H9 (cell line): ENCODE results near the gene BPIFB3. TPM values are rescaled to one million over a fixed set of nuclear protein-coding genes. Genes with fewer than 3 reads are reported as not detected.

Source experiments
- DNase-seq: peaks from one replicate; pipeline ENCODE4 v3.0.0-alpha.2; 2017
- H2AFZ ChIP-seq: one replicate; pipeline ENCODE4 v1.6.1; 2013; ENCODE audit warnings: mild to moderate bottlenecking, low read length, control low read depth, moderate library complexity
- H2AK5ac ChIP-seq: 2 replicates; pipeline ENCODE4 v1.6.1; 2013; ENCODE audit warnings: low read length, control low read depth, mixed read lengths; ENCODE audit not compliant: insufficient read length
- H2BK120ac ChIP-seq: one replicate; pipeline ENCODE4 v1.6.1; 2013; ENCODE audit warnings: low read depth, mild to moderate bottlenecking, low read length, control low read depth, inconsistent platforms; ENCODE audit not compliant: poor library complexity, severe bottlenecking
- H2BK12ac ChIP-seq: 2 replicates; pipeline ENCODE4 v1.6.1; 2013; ENCODE audit warnings: low read length, control low read depth, mixed read lengths, low read depth; ENCODE audit not compliant: insufficient read length
- H2BK15ac ChIP-seq: 2 replicates; pipeline ENCODE4 v1.6.1; 2013; ENCODE audit warnings: low read depth, low read length, control low read depth
- H2BK20ac ChIP-seq: one replicate; pipeline ENCODE4 v1.6.1; 2013; ENCODE audit warnings: low read depth, mild to moderate bottlenecking, low read length, control low read depth, inconsistent platforms; ENCODE audit not compliant: poor library complexity, severe bottlenecking
- H2BK5ac ChIP-seq: 2 replicates; pipeline ENCODE4 v1.6.1; 2013; ENCODE audit warnings: low read length, control low read depth, mixed read lengths; ENCODE audit not compliant: insufficient read length
- H3K14ac ChIP-seq: 2 replicates; pipeline ENCODE4 v1.6.1; 2013; ENCODE audit warnings: low read length, control low read depth; ENCODE audit not compliant: insufficient read depth
- H3K18ac ChIP-seq: 2 replicates; pipeline ENCODE4 v1.6.1; 2013; ENCODE audit warnings: low read depth, mild to moderate bottlenecking, mixed read lengths, low read length, control low read depth; ENCODE audit not compliant: insufficient read length
- H3K23ac ChIP-seq: 2 replicates; pipeline ENCODE4 v1.6.1; 2013; ENCODE audit warnings: low read length, control low read depth, mixed read lengths, low read depth; ENCODE audit not compliant: insufficient read length
- H3K23me2 ChIP-seq: 2 replicates; pipeline ENCODE4 v1.6.1; 2013; ENCODE audit warnings: low read depth, mild to moderate bottlenecking, mixed read lengths, low read length, control low read depth; ENCODE audit not compliant: insufficient read length, poor library complexity, severe bottlenecking
- H3K27ac ChIP-seq: 2 replicates; pipeline ENCODE4 v1.5.1; 2013; ENCODE audit warnings: low read length, control low read depth, mixed read lengths, low read depth; ENCODE audit not compliant: insufficient read length
- H3K27me3 ChIP-seq: 2 replicates; pipeline ENCODE4 v1.6.1; 2013; ENCODE audit warnings: low read length, control low read depth, inconsistent platforms; ENCODE audit not compliant: insufficient read depth
- H3K4ac ChIP-seq: 2 replicates; pipeline ENCODE4 v1.6.1; 2013; ENCODE audit warnings: low read depth, mild to moderate bottlenecking, control low read depth, inconsistent platforms, low read length, moderate library complexity
- H3K4me1 ChIP-seq: 2 replicates; pipeline ENCODE4 v1.6.1; 2013; ENCODE audit warnings: low read length, control low read depth, inconsistent platforms; ENCODE audit not compliant: insufficient read depth
- H3K4me2 ChIP-seq: 2 replicates; pipeline ENCODE4 v1.6.1; 2013; ENCODE audit warnings: low read length, control low read depth, mixed read lengths; ENCODE audit not compliant: insufficient read length, insufficient read depth
- H3K56ac ChIP-seq: 2 replicates; pipeline ENCODE4 v1.6.1; 2013; ENCODE audit warnings: low read depth, mild to moderate bottlenecking, mixed read lengths, low read length, control low read depth; ENCODE audit not compliant: insufficient read length
- H3K79me1 ChIP-seq: 2 replicates; pipeline ENCODE4 v1.6.1; 2013; ENCODE audit warnings: low read depth, mild to moderate bottlenecking, moderate library complexity, low read length, control low read depth, inconsistent platforms; ENCODE audit not compliant: insufficient read depth, poor library complexity, severe bottlenecking
- H3K79me2 ChIP-seq: 2 replicates; pipeline ENCODE4 v1.6.1; 2013; ENCODE audit warnings: low read length, control low read depth, inconsistent platforms; ENCODE audit not compliant: insufficient read depth
- H3K9ac ChIP-seq: 2 replicates; pipeline ENCODE4 v1.6.1; 2013; ENCODE audit warnings: low read length, control low read depth, mixed read lengths; ENCODE audit not compliant: insufficient read length; ENCODE audit errors: extremely low read depth
- H3K9me3 ChIP-seq: one replicate; pipeline ENCODE4 v1.6.1; 2013; ENCODE audit warnings: low read depth, low read length, inconsistent platforms; ENCODE audit not compliant: control insufficient read depth
- H3T11ph ChIP-seq: one replicate; pipeline ENCODE4 v1.6.1; 2013; ENCODE audit warnings: mild to moderate bottlenecking, low read length, control low read depth, inconsistent platforms
- H4K20me1 ChIP-seq: one replicate; pipeline ENCODE4 v1.6.1; 2013; ENCODE audit not compliant: control insufficient read depth, insufficient read length, insufficient read depth
- H4K5ac ChIP-seq: 2 replicates; pipeline ENCODE4 v1.6.1; 2013; ENCODE audit warnings: low read depth, mild to moderate bottlenecking, mixed read lengths, low read length, control low read depth; ENCODE audit not compliant: insufficient read length
- H4K8ac ChIP-seq: replicated peaks from 2 replicates; pipeline ENCODE4 v1.6.1; 2013; ENCODE audit warnings: low read length, control low read depth, mixed read lengths, low read depth; ENCODE audit not compliant: insufficient read length
- H4K91ac ChIP-seq: 2 replicates; pipeline ENCODE4 v1.6.1; 2013; ENCODE audit warnings: low read depth, mild to moderate bottlenecking, moderate library complexity, mixed read lengths, low read length, control low read depth; ENCODE audit not compliant: insufficient read length
- H3K27ac Mint-ChIP-seq, 3 experiments: 2 replicates in 2 of 3; 3 replicates in 1 of 3; pipeline ENCODE4 v1.8.0; 2020 to 2021; ENCODE audit warnings: mixed read lengths in 3 of 3, mild to moderate bottlenecking in 1 of 3, moderate library complexity in 1 of 3
- H3K27me3 Mint-ChIP-seq: 2 replicates; pipeline ENCODE4 v1.8.0; 2021; ENCODE audit warnings: low read depth, mild to moderate bottlenecking, moderate library complexity, mixed read lengths
- H3K36me3 Mint-ChIP-seq, 3 experiments: 2 replicates in 2 of 3; 3 replicates in 1 of 3; pipeline ENCODE4 v1.8.0; 2020 to 2021; ENCODE audit warnings: low read depth in 3 of 3, mixed read lengths in 3 of 3; ENCODE audit not compliant: insufficient read depth in 1 of 3
- H3K4me1 Mint-ChIP-seq, 2 experiments: 2 replicates each; pipeline ENCODE4 v1.8.0; 2020; ENCODE audit warnings: mixed read lengths in 2 of 2
- H3K4me3 Mint-ChIP-seq, 2 experiments: 2 replicates in 1 of 2; 3 replicates in 1 of 2; pipeline ENCODE4 v1.8.0; 2020 to 2021; ENCODE audit warnings: mild to moderate bottlenecking in 2 of 2, mixed read lengths in 2 of 2, moderate library complexity in 1 of 2
- H3K9me3 Mint-ChIP-seq, 2 experiments: 2 replicates in 1 of 2; 3 replicates in 1 of 2; pipeline ENCODE4 v1.8.0; 2020; ENCODE audit warnings: mild to moderate bottlenecking in 2 of 2, mixed read lengths in 2 of 2, moderate library complexity in 1 of 2
- WGBS: extraction: QIAGEN DNeasy Blood & Tissue Kit; methylation state at CpG from one replicate; pipeline ENCODE4 v1.1.7; 2013; ENCODE audit warnings: missing lambda C conversion rate, low lambda C conversion rate, mixed read lengths; ENCODE audit not compliant: insufficient read length; ENCODE audit errors: extremely low coverage; 5-methylcytosine and 5-hydroxymethylcytosine counted together
- total RNA-seq: library from RNA; stranded (reverse); gene quantifications from 2 replicates; pipeline ENCODE4 v1.2.1, GENCODE V29; 2021
- TF ChIP-seq, protein P1 (sequence below): fragments of 200-600 bp; sonication (generic); conservative IDR thresholded peaks from 3 replicates; pipeline ENCODE4 v1.8.0; 2021; ENCODE audit warnings: antibody characterized with exemption, mild to moderate bottlenecking

The BPIFB3 gene
- total RNA-seq, 1 experiment from 2014 or later, result not detected

DNA sequence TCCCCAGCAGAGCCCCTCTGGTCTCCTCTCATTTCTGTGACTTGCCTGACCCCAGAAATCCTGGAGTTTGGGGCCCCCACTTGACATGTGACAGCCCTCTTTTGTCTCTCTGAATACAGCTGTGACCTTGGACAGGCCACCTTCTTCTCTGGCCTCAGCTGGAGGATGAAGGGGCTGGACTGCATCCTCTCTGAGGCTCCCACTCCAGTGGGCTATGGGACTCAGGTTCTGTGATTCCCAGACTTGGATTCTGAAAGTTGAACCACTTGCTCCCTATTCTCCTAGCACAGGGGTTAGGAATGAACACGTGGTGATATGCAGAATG, 9.1 kb downstream of the BPIFB3 start:
- Histone ChIP-seq H3K23ac (no peak overlapping the region), H3K18ac (no peak overlapping the region), H4K91ac (no peak overlapping the region), H3K27me3 (no peaks in the 10 kb centered on the region), H2BK12ac (no peak overlapping the region), H3K9ac (no peak overlapping the region), H3K79me1 (no peaks in the 10 kb centered on the region), H3K14ac (no peak overlapping the region), H3K4me1 (no peaks in the 10 kb centered on the region), H2BK120ac (no peak overlapping the region), H3K79me2 (no peaks in the 10 kb centered on the region), H4K20me1 (no peaks in the 10 kb centered on the region), H2BK15ac (no peak overlapping the region), H3K56ac (no peak overlapping the region), H2BK20ac (no peak overlapping the region), H2AFZ (no peak overlapping the region), H4K5ac (no peak overlapping the region), H3K27ac (no peak overlapping the region), H3K4ac (no peak overlapping the region), H2BK5ac (no peak overlapping the region), H3K4me2 (no peak overlapping the region), H3K23me2 (no peaks in the 10 kb centered on the region), H4K8ac (no peak overlapping the region), H3K9me3 (no peaks in the 10 kb centered on the region), H3T11ph (no peak overlapping the region), H2AK5ac (no peak overlapping the region)
- TF ChIP-seq, protein P1, sequence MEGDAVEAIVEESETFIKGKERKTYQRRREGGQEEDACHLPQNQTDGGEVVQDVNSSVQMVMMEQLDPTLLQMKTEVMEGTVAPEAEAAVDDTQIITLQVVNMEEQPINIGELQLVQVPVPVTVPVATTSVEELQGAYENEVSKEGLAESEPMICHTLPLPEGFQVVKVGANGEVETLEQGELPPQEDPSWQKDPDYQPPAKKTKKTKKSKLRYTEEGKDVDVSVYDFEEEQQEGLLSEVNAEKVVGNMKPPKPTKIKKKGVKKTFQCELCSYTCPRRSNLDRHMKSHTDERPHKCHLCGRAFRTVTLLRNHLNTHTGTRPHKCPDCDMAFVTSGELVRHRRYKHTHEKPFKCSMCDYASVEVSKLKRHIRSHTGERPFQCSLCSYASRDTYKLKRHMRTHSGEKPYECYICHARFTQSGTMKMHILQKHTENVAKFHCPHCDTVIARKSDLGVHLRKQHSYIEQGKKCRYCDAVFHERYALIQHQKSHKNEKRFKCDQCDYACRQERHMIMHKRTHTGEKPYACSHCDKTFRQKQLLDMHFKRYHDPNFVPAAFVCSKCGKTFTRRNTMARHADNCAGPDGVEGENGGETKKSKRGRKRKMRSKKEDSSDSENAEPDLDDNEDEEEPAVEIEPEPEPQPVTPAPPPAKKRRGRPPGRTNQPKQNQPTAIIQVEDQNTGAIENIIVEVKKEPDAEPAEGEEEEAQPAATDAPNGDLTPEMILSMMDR, result no peak
- H3K9me3 Mint-ChIP-seq, result no peaks in the 10 kb centered on the region
- no peak overlapping the region for H3K4me3 Mint-ChIP-seq
- no peak overlapping the region for H3K27ac Mint-ChIP-seq
- WGBS, result no CpG with 5 or more reads among the region's 1 CpG
- no peaks in the 10 kb centered on the region for H3K4me1 Mint-ChIP-seq
- H3K27me3 Mint-ChIP-seq, result peaks cover 2% of the 10 kb centered on the region
- H3K36me3 Mint-ChIP-seq, result no peaks in the 10 kb centered on the region
- DNase-seq, result no peak
